Rectal smooth muscle tissue (tissue), 1 donor: ENCODE data around the gene GRM8.

Source experiments
- H3K27ac ChIP-seq: one replicate; pipeline ENCODE4 v1.7.0; 2013; ENCODE audit warnings: low read depth, low read length, inconsistent platforms
- H3K27me3 ChIP-seq: one replicate; pipeline ENCODE4 v1.7.0; 2013; ENCODE audit warnings: low read length; ENCODE audit not compliant: control insufficient read depth, insufficient read depth
- H3K36me3 ChIP-seq: one replicate; pipeline ENCODE4 v1.7.0; 2013; ENCODE audit warnings: low read length; ENCODE audit not compliant: control insufficient read depth, insufficient read depth
- H3K4me1 ChIP-seq: one replicate; pipeline ENCODE4 v1.7.0; 2013; ENCODE audit warnings: low read length; ENCODE audit not compliant: control insufficient read depth, insufficient read depth
- H3K4me3 ChIP-seq: one replicate; pipeline ENCODE4 v1.7.0; 2013; ENCODE audit warnings: low read length
- H3K9ac ChIP-seq: one replicate; pipeline ENCODE4 v1.7.0; 2013; ENCODE audit warnings: low read length

GRM8 gene

GRCh38 chr7:127158659-127159058, 94.1 kb downstream of the GRM8 start:
- H3K36me3 ChIP-seq, result no peaks in the 10 kb centered on the region
- H3K4me3 ChIP-seq, result no peak overlapping the region
- H3K9ac ChIP-seq, result no peak overlapping the region
- no peaks in the 10 kb centered on the region for H3K27me3 ChIP-seq
- H3K4me1 ChIP-seq, result no peaks in the 10 kb centered on the region
- no peak overlapping the region for H3K27ac ChIP-seq

GRCh38 chr7:127154958-127155357, 97.8 kb downstream of the GRM8 start:
- no peak overlapping the region for H3K4me3 ChIP-seq
- H3K9ac ChIP-seq, result no peak overlapping the region
- no peak overlapping the region for H3K27ac ChIP-seq
- no peaks in the 10 kb centered on the region for H3K27me3 ChIP-seq
- H3K36me3 ChIP-seq, result no peaks in the 10 kb centered on the region
- H3K4me1 ChIP-seq, result no peaks in the 10 kb centered on the region

GRCh38 chr7:127154101-127154500, 98.6 kb downstream of the GRM8 start:
- Histone ChIP-seq H3K27ac (no peak overlapping the region), H3K4me1 (no peaks in the 10 kb centered on the region), H3K36me3 (no peaks in the 10 kb centered on the region), H3K4me3 (no peak overlapping the region), H3K27me3 (no peaks in the 10 kb centered on the region), H3K9ac (no peak overlapping the region)

DNA sequence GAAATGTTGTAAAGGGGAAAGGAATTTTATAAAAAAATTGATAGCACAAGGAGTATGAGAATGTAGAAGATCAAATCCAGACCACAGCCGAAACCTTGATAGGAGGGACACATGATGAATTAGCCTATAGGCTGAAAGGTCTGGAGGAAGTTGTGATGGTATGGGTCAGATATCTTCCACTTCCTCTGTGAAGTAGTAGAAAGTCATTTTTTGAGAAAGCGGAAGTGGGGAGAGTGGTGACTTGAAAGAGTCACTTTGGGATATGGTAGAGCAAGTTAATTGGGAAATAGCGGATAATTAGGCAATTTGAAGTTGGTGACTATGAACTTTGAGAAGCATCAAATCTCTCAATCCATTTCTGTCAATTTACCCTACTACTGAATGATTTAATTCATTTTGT, 99.4 kb downstream of the GRM8 start:
- no peaks in the 10 kb centered on the region for H3K36me3 ChIP-seq
- H3K4me3 ChIP-seq, result no peak overlapping the region
- H3K4me1 ChIP-seq, result no peaks in the 10 kb centered on the region
- H3K27ac ChIP-seq, result no peak overlapping the region
- H3K9ac ChIP-seq, result no peak overlapping the region
- H3K27me3 ChIP-seq, result no peaks in the 10 kb centered on the region

DNA sequence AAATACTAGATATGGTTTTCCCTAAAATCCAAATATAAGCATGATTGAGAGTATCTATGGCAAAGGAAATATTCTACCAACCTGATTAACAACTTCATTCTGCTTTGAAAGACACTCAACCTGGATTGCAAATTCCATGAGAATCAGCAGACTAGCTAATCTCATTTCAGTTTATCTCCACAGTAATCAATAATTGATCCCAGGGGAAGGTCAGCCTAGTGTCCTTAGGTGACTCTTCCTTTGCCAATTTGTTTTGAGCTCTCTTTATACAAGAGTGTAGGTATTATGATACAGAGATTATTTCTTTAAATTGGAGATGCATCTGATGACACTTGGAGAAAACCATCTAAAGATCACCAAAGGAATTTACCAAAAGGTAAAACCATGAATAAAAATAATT, 100.3 kb downstream of the GRM8 start:
- H3K27me3 ChIP-seq, result no peaks in the 10 kb centered on the region
- H3K27ac ChIP-seq, result no peak overlapping the region
- no peak overlapping the region for H3K9ac ChIP-seq
- H3K36me3 ChIP-seq, result no peaks in the 10 kb centered on the region
- no peak overlapping the region for H3K4me3 ChIP-seq
- H3K4me1 ChIP-seq, result no peaks in the 10 kb centered on the region

DNA sequence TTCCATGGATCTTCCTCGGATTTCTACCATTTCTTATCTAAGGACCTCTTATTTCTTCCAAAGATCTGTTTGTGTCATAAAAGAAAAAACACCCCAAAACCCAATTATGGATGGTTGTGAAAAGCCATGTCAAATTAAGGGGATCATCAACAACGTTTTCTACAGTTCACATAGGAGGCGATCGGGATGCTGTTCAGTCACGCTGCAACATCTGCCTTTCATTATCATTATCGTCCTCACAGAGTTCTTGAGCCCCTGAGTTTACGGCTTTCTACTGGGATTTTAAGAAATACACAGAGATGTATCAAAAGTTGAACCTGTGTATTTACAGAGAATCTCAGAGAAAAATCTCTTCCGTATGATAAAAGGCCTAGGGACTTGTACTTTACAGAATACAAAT, 101.4 kb downstream of the GRM8 start:
- Histone ChIP-seq H3K4me1 (no peaks in the 10 kb centered on the region), H3K27ac (no peak overlapping the region), H3K9ac (no peak overlapping the region), H3K36me3 (no peaks in the 10 kb centered on the region), H3K4me3 (no peak overlapping the region), H3K27me3 (no peaks in the 10 kb centered on the region)

- no peaks in the 10 kb centered on the region for H3K27me3 ChIP-seq
- no peaks in the 10 kb centered on the region for H3K36me3 ChIP-seq
- no peak overlapping the region for H3K27ac ChIP-seq
- H3K9ac ChIP-seq, result no peak overlapping the region
- H3K4me1 ChIP-seq, result no peaks in the 10 kb centered on the region
- no peak overlapping the region for H3K4me3 ChIP-seq
Observed at GRCh38 chr7:127150543-127150942, 102.2 kb downstream of the GRM8 start.

- Histone ChIP-seq H3K36me3 (no peaks in the 10 kb centered on the region), H3K27me3 (no peaks in the 10 kb centered on the region), H3K4me3 (no peak overlapping the region), H3K27ac (no peak overlapping the region), H3K4me1 (no peaks in the 10 kb centered on the region), H3K9ac (no peak overlapping the region)
Observed at GRCh38 chr7:127146746-127147536, 105.8 kb downstream of the GRM8 start.

DNA sequence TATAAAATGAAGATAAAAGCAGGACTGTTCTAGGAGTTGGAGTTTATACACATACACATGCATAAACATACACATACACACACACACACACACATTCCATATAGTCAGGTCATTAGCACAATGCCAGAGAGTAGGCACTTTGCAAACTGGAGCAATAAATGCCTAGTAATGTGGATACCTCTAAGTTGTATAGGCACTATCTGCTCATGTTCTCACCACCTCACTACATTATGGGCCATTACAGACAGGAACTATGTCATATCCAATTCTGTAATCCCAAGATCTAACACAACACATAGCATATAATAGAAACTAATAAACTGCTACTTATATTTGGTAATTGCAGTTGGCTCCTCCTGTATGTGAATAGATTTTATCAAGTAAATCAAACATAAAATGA, 115.6 kb downstream of the GRM8 start:
- no peak overlapping the region for H3K4me3 ChIP-seq
- no peak overlapping the region for H3K27ac ChIP-seq
- H3K27me3 ChIP-seq, result no peaks in the 10 kb centered on the region
- no peaks in the 10 kb centered on the region for H3K36me3 ChIP-seq
- no peak overlapping the region for H3K9ac ChIP-seq
- H3K4me1 ChIP-seq, result no peaks in the 10 kb centered on the region

- no peak overlapping the region for H3K27ac ChIP-seq
- no peak overlapping the region for H3K9ac ChIP-seq
- H3K27me3 ChIP-seq, result no peaks in the 10 kb centered on the region
- no peaks in the 10 kb centered on the region for H3K36me3 ChIP-seq
- H3K4me3 ChIP-seq, result no peak overlapping the region
- H3K4me1 ChIP-seq, result no peaks in the 10 kb centered on the region
Observed at GRCh38 chr7:127135871-127136485, 116.8 kb downstream of the GRM8 start.

GRCh38 chr7:127123220-127123619, 129.5 kb downstream of the GRM8 start:
- Histone ChIP-seq H3K27ac (no peak overlapping the region), H3K4me1 (no peaks in the 10 kb centered on the region), H3K9ac (no peak overlapping the region), H3K27me3 (no peaks in the 10 kb centered on the region), H3K36me3 (no peaks in the 10 kb centered on the region), H3K4me3 (no peak overlapping the region)

DNA sequence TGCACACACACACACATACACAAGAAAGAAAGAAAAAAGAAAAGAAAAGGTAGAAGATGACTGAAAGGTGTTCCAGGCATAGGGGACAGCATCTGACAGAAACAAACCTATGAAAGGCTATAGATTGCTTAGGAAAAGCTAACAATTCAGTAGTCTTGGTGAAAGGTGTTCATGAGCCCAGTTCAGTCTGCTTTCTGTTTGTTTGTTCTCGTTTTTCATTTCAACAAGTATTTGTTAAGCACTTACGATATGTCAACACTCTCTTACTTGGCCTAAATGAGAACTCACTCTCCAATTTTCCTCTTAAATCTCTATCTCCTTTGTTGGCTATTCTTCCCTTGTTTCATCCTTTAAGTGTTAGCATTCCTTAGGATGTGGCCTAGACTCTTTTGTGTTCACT, 133.2 kb downstream of the GRM8 start:
- no peaks in the 10 kb centered on the region for H3K27me3 ChIP-seq
- no peaks in the 10 kb centered on the region for H3K4me1 ChIP-seq
- no peak overlapping the region for H3K27ac ChIP-seq
- H3K36me3 ChIP-seq, result no peaks in the 10 kb centered on the region
- H3K4me3 ChIP-seq, result no peak overlapping the region
- H3K9ac ChIP-seq, result no peak overlapping the region

DNA sequence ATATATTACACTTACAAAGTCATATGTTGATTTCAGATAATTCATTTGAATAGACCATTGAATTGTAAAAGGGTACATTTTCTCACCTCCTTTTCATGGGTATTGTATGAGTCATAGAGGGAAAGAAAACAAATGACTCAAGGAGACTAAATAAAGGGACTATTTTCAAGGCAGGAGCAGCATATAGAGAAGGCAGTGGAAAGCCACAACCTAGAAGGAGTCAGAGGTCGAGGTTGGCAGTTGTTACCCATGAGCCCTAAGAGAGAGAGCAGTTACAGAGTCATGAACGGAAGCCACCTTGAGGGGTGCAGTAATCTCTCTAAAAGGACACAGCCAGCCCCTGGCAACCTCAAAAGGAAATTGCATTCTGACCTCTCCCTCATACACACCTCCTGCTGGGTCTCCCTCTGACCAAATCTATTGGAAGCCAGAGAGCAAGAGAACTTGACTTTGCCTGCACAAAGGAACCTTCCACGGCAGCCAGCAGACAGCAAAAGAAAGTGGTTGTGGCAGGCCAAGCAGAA, 137.9 kb downstream of the GRM8 start:
- Histone ChIP-seq H3K36me3 (no peaks in the 10 kb centered on the region), H3K4me1 (no peaks in the 10 kb centered on the region), H3K9ac (no peak overlapping the region), H3K4me3 (no peak overlapping the region), H3K27ac (no peak overlapping the region), H3K27me3 (no peaks in the 10 kb centered on the region)
